Hippocampal formation (tissue), 2 donors: ENCODE results near the gene SCN1A.
"Not testable (repeated sequence)": the region's sequence is repeated elsewhere in the genome, so short reads cannot be mapped to it uniquely, and the experiment has no call there.

ENCODE experiments used
- DNase-seq, 2 donors: peaks; one replicate each; lab custom pipeline; 2025; lab: John Stamatoyannopoulos, UW

The SCN1A gene

DNA sequence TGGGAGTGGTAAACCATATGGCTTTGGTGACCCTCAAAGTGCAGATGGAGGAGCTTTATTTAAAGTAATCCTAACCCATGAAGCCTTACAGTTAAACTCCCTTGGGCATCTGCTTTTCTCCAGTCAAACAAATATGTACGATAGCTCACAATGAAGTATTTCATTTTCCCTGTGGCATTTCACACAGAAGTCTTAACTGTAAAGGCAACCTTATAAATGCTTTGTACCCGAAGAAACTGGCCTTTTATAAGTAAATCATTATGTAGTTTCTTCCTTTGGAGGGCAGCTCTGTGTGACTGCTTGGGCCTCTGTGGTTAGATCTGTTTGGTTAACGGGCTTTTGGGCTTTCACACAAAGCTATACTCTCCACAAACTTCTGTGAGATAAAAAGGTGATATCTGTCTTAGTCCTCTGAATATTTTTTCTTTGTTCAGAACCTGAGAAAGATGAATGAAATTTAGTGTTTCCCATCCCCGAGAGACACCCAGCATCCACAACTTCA, 46.6 kb downstream of the SCN1A start:
- DNase-seq, result no peak

DNA sequence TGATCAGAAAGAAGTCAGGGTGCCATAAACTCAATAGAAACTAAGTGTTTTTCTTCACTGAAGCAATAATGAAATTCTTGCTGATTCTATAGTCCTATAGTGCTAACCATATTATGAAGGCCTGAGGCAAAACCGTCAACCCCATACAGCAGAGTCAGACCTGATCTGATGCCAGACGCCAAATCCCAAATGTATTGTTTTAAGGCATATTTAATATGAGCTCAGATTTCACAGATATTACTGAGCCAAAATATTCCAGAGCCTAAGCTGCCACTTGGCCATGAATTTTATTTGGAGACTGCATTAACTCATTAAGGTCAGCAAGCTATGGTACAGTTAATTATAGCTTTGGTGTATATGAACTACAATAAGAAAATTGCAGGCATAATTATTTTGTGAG, 53.4 kb downstream of the SCN1A start:
- DNase-seq, result no peak

DNA sequence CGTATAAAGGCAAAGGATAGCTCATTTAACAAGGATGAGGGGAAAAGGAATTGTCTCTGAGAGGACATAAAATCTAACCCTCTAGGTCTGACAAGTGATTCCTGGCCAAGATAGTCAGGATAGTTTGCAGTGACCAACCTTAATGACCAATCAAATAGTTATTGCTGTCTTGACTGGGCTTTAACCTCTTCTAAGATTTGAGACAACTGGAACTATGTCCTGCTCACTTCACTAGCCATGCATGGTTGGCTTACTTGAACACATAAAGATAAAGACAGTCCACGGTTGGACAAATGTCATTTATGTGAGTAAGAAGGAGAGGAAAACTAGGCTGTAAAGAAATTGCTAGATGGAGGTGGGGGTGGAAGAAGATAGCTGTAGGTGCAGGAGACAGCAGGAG, 53.8 kb downstream of the SCN1A start:
- DNase-seq, result no peak

DNA sequence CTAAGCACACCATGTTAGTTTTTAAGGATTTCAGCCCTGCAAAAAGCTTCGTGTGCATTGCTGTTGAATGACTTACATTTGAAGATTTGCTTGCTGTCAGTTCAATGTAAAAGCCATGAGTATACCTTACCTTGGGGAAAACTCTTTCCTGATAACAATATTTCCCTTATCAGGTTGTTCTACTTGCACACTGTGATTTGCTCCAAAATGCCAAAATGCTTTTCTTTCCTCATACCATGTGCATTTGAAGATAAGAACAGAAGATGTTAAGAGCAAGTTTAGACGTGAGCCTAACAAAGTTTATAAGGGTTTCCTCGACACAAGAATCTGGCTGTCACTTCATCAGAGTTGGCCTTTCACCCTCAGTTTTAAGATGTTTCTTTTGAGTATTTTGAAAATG, 57.6 kb downstream of the SCN1A start:
- no peak for DNase-seq

DNA sequence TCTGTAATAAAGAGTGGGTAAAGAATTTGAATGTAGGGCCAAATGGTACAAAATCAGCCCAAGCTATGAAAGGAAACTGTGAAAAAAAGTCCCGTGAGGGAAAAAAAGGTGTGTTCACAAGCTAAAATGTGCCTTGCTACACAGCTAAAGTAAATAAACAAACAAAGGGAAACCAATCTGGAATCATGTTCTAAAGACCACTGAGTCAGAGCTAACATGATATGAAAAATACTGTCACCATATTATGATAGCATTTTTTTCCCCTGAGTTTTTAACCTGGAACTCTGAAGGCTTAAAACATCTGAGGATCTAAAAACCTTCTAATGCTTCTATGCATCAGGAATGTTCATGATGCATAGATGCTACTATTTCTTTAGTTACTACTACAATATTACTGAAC, 58.8 kb downstream of the SCN1A start:
- no peak for DNase-seq

DNA sequence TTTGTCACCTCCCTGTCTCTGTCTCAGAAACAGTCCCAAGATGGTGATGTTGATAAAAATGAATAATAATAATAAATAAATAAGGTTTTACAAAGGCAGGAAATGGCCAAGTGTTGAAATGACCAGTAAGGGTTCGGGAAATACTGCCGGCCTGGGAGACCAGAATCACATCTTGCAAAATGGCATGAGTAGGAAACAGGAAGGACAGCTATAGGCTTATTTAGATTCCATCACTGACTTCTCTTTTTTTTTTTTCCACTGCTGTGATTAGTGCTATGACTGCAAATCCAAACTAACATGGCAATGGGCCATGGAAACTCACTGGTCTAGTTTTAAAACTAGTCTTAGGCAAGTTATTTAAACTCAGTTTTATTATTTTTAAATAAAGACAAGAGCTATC, 60.6 kb downstream of the SCN1A start:
- no peak for DNase-seq

DNA sequence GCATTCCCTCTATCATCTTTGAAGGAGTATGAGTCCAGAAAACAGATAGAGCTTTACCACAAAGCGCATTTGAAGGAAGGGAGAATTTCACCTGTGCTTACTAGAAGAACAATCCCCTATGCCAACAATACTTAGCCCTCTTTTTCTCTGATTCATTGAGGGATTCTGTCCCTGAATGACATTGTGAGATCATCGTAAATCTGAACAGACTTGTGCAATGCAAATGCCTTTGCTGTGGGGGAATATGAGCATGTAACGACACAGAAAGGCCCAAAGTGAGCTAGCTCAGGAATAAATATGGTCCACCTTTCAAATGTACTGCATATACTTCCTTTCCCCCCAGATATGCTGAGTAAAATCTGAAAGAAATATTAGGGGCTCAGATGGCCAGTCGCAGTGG, 67.6 kb downstream of the SCN1A start:
- no peak for DNase-seq

DNA sequence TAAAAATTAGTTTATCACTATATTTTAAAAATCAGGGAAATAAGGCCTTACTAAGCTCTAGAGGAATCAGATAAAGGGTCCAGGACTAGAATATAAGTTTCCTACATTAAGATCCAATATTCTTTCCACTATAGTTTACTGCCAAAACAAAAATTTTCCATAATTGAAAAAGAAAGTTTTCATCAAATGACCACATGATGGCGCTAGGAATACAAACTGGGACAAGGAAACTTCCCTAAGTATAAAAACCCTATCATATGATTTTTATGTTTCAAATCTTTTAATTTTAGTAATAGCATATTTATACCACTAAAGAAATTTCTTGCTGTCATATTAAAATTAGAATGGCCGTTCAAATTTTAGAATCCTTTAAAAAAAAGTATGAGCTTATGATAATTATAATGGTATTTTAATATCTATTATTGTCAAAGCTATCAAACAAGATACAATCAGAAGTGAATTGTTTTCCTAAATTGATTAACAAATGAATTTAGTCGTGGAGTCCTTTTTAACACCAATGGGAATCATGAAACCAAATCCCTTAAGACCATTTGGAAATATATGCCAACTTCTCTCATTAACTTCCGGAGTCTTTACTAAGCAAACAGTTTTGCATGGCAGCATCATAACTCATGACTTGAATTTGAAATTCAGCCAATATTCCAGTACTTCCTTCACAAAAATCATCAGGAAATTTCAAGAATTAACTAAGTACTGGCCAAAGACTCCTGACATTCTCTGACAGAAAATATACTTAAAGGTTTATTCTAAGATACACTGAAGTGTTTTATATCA, 70.3 kb downstream of the SCN1A start:
- peak in 1 of 2 donors; percentile 29 for DNase-seq

DNA sequence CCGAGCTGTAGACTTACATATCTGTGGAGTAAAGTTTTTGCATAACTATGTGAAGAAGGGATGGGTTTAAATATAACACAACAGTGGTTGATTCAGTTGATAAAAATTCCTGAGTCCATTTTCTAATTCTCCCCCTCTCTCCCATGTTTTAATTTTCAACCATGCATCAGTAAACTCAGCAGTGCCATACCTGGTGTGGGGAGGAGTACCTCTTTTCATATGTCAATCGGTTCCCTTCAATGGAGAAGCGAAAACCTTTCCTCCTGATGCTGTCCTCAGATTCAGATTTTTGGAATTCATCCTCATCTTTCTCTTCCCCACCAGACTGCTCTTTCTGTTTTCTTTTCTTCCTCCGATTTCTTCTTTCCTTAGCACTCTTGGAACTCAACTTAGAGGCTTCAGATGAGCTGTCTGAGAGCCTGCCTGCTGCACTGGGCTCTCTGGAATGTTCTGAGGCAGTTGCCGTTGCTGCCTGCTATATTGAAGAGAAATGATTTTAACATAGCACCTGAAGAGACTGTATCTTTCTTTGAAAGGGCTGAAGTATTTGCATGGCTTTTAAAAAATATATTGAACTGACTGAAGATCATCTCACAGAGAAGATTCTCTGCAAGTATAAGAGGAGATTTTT, 82.9 kb downstream of the SCN1A start:
- DNase-seq, result no peak

DNA sequence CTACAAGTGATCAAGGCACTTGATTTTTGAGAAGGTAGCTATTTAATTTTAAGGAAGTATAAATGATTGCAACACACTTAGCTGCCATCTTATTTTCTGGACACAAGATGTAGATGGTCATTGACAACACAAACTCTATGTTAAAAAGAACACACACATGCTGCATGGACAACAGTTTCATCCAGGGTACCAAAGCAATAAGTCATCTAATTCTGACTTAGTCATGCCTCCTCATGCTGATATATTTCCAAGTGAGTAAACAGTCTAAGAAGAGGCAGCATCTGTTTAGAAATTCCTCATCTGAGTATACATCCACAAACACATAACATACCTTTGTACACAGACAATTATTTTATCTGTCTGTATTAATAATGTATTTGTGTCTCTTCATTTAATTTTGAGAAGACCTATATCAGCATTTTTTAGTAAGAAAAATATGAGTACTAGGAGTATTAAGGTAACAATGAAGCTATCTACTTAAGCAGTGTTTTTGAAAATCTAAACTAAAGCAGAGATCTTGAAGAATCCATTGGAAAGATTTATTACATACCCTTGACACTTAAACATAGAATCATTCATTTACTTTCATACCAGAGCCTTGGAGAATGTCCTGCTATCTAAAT, 84.9 kb downstream of the SCN1A start:
- no peak for DNase-seq

DNA sequence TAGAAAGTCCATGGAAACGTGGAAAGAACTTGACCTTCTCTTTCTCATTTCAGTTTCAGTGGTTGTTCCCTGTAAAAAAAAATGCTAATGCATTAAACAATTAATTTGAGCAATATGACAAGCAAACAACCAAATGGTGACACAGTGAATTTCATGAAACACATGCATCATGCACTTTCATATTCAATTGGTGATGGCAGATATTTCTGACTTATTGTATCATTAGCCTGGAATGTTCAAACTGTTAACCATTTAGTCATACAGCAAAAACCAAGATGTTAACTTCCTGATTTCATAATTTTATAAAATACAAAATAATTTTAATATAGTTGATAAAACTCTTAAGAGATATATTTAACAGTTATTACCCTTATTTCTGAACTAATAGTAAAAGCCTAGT, 85.5 kb downstream of the SCN1A start:
- no peak for DNase-seq

DNA sequence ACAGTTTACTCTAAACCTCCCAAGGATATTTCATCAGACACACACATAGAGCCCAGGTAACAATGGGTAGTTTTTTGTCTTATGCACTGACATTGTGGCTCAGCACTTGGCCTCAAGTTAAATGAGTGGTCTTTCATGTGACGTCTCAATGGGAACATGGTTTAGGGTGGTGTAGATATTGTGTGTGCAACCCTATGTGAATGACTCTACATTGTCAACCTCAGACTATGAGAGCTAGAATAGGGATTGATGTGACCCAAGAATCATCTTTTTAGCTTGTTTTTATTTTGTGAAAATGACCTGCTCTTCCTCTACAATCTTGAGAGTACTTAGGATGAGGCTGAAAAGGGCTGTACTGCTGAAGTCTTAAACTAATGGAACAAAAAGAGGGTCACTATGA, 86.2 kb downstream of the SCN1A start:
- DNase-seq, result no peak

DNA sequence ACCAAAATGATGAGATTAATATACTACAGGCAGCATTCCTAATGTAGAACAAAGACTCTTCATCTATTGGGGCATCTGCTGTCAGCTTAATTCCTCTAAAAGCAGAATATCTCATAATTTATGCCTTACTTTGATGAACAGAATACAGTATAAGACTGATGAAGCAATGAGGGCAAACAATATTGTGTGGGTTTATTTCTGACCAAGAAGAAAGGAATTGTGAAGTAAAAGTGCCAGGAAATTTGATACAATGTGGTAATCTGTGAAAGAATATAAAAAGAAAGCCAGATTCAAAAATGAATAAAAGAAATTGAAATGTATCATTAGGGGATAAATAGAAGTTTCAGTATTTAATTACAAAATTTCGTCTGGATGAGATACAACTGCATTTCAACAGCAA, 95.5 kb downstream of the SCN1A start:
- DNase-seq, result no peak

DNA sequence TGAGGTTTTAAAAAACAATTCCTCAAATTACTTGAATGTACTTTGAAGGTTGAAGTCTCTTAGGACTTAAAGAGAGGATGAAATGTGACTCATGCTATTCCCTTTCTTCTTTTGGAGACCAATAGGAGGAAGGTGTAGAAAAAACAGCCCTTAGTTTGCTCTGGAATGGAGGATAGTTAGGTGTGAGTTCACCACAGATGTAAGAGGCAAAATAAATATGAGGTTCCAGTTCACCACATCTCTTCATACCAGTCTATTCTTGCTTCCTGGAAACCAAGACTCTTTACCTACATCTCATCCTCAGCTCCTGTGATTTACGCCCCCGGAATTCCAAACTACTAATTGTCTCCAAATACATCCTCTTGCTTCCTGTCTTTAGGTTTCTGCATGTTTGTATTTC, 96.8 kb downstream of the SCN1A start:
- DNase-seq, result no peak

DNA sequence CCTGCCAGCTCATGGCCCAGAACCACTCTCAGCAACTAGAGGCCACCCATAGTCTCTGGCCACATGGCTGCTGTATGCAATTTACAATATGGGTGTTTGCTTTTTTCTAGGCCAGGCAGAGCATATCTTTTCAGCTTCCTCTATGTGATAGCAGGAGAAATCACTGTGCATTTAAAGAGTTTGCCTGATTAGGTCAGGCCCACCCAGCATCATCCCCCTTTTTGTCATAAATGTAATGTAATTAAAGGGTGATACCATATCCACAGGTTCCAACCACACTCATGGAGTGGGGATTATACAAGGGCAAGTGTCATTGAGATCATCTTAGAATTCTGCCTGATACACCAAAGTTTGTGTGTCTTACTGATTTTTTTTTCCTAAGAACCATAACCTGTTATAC, 102.5 kb downstream of the SCN1A start:
- no peak for DNase-seq

DNA sequence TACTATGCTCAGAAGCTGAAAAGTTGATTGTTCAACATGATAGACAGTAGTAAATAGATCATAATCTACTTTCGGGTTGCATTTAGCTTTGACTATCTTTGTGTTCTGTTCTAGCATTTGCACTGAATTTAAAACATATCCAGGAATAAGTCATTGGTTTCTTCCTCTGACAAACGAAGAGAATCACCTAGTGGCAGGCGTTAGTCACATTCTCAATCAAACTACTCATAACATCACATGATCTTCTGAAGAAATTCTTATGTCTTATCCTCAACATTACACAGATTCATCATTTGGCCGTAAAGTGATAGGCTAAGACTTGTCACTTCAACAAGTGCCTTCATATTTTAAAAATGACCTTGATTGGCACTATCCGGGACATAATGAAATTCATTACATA, 110.6 kb downstream of the SCN1A start:
- DNase-seq, result no peak

DNA sequence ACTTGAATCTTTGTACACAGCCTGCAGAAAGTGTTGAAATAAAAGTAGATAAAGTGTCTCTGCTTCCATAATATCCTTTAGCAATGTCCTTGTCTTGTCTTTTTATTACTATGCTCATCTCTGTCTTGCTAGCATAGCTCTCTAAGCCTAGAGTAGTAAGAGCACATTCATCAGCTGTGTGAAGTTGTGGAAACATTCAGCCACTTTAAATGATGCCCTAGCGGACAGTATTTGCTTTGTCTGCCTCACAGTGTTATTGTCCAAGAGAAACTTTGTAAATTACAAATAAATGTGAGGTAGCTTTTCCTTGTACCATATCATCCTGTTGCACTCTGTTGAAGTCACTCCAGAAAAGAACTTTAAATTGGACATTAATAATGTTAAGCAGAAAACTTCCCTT, 113.9 kb downstream of the SCN1A start:
- DNase-seq, result no peak

DNA sequence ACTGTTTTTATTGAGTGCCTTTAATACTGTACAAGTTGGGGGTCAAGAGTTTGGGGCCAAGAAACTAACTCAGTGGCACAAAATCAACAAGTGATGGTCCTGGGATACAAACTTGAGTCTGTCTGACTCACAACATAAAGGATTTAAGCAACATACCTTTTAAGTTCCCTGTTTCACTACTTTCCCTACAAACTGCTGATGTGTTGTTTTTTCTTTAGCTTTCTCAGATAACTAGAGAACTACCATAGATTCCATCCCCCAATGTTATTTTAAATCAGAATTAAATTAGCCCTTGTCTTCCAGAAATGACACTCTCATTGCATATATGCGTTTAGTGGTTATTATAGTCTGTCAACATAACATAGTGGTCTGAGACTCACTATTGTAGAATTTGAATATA, 116.2 kb downstream of the SCN1A start:
- no peak for DNase-seq

DNA sequence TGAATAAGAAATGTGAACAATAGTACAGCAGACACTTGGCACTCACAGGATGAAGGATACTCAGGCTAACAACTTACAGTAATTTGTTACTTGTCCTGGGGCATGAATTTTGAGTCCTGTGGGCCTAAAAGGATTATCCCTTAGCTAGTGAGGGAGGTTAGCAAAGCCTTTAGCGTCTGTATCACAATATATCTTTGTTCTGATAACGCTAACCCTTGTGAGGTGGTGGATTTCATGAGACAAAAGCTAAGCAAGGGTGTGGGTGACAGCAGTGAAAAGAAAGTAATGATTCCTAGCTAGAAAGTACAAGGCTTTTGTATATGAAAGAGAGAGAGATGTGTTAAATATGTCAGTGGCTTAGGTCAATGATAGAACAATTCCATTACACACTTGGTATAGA, 127.4 kb downstream of the SCN1A start:
- no peak for DNase-seq

DNA sequence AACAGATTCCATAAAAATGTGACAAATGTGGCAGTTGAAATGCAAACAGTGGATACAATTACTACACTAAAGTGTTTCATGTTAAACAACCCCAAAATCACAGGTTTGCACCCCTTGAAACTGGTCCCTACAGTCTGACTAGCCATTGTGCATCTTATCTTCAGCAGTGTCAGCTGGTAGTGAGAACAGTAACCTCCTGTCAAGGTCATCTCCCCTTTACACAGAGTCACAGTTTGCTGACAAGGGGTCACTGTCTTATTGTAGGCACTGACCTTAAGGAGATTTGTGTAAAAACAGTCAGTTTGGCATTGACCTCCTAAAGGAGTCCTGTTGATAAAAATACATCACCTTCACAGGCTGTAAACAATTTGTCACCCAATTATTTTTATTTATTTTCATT, 137.0 kb downstream of the SCN1A start:
- DNase-seq, result no peak

DNA sequence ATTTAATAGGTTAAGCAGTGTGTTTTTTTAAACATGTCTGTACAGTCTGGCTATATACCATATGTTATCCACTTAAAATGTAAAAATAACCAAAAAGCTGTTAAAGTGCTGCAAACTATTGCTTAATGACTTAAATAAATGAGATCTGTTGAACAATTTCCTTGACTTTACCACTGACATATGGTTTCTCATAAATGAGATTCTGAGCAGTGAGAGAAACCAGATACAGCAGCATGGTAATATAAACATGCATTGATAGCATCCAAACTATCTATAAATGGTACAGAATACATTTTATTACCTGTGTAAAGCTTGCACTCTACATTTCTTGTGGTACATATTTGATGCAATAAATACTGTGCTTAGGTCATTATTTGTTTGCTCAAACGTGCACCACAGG, 138.0 kb downstream of the SCN1A start:
- no peak for DNase-seq

DNA sequence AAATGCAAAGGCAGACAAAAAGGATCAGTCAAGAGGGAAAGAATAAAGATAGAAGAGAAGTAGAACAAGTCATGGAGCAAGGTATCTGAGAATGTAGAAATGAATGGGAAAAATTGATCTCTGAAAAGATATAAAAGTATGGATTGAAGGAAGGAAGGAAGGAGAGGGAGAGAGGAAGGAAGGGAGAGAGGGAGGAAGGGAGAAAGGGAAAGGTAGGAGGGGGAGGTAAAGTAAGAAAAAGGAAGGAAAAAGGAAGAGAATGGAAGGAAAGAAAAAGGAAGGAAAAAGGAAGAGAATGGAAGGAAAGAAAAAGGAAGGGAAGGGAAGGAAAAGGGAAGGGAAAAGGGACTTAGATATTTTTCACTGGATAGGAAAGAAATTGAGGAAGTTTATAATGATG, 142.7 kb downstream of the SCN1A start:
- no peak for DNase-seq

DNA sequence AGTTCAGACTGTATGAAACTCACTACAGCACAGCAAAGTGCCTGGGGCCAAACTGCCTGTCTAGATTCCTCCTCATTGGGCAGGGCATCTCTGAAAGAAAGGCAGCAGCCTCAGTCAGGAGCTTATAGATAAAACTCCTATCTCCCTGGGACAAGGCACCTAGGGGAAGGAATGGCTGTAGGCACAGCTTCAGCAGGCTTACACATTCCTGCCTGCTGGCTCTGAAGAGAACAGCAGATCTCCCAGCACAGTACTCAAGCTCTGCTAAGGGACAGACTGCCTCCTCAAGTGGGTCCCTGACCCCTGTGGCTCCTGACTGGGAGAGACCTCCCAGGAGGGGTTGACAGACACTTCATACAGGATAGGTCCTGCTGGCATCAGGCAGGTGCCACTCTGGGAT, 155.7 kb downstream of the SCN1A start:
- DNase-seq, result not testable (repeated sequence)
